DOHH2 (cell line): Measurements from ENCODE around the gene ACOX3.

Experiments
- CTCF ChIP-seq: fragments of 200-600 bp; sonication (generic); IDR thresholded peaks from one replicate; pipeline ENCODE4 v1.5.1; 2014; ENCODE audit warnings: antibody characterized with exemption, mild to moderate bottlenecking, low read depth, low read length; ENCODE audit not compliant: poor library complexity, severe bottlenecking
- EZH2phosphoT487 ChIP-seq: fragments of 200-600 bp; sonication (generic); IDR thresholded peaks from 2 replicates; pipeline ENCODE4 v1.6.1; 2017; ENCODE audit warnings: borderline replicate concordance, mild to moderate bottlenecking, antibody characterized with exemption, low read length, moderate library complexity, mixed read lengths

GRCh38 chr4:8324640-8325239, 115.8 kb downstream of the ACOX3 start:
- TF ChIP-seq CTCF (no peak), EZH2phosphoT487 (no peak)
